ENCODE data around the gene MGARP. TPM values are rescaled to one million over a fixed set of nuclear protein-coding genes. Genes with fewer than 3 reads are reported as not detected.

MGARP gene
- total and polyA plus RNA-seq, 2 of the 4 experiments (the other 2 are of a cell fraction), result 34.7 to 35.0 TPM

- Histone ChIP-seq H3K14ac (replicated peaks; ENCODE audit: low read depth, low read length) (no peak overlapping the region), H2AK5ac (ENCODE audit: low read depth, low read length) (no peak overlapping the region), H2BK20ac (ENCODE audit: low read depth, low read length) (no peak overlapping the region), H3K4me3 (ENCODE audit: insufficient read depth, low read depth, low read length) (no peak overlapping the region), H3K4me2 (ENCODE audit: low read depth, low read length) (no peak overlapping the region), H2AK9ac (replicated peaks; ENCODE audit: low read depth, low read length, poor library complexity) (no peak overlapping the region), H3K79me1 (ENCODE audit: low read depth in 1 of 2, low read length in 2 of 2) (no peaks in the 10 kb centered on the region), H3K27me3 (ENCODE audit: control insufficient read depth, insufficient read depth, low read length) (no peaks in the 10 kb centered on the region), H3K18ac (ENCODE audit: low read depth, low read length) (no peak overlapping the region), H3K56ac (ENCODE audit: extremely low read depth, insufficient read depth, low read length) (no peak overlapping the region), H3K9me1 (ENCODE audit: insufficient read depth, low read length) (no peaks in the 10 kb centered on the region), H2AFZ (replicated peaks; ENCODE audit: low read length, poor library complexity) (no peak overlapping the region), H3K27ac (ENCODE audit: insufficient read depth, low read length) (no peak overlapping the region), H2BK5ac (ENCODE audit: low read depth, low read length, poor library complexity, severe bottlenecking) (no peak overlapping the region), H4K8ac (ENCODE audit: low read depth in 2 of 2, low read length in 2 of 2) (no peak overlapping the region), H2BK15ac (ENCODE audit: low read depth, low read length) (no peak overlapping the region), H3K9me3 (ENCODE audit: control insufficient read depth, insufficient read depth, low read length) (no peaks in the 10 kb centered on the region), H3K4ac (ENCODE audit: low read depth, low read length) (no peak overlapping the region), H3K4me1 (ENCODE audit: control insufficient read depth, insufficient read depth, low read length) (peaks cover 2% of the 10 kb centered on the region; the same call in 1 of the 2 replicates), H2BK120ac (ENCODE audit: low read depth, low read length) (no peak overlapping the region), H4K20me1 (ENCODE audit: insufficient read depth, low read length) (no peaks in the 10 kb centered on the region), H3K36me3 (ENCODE audit: control insufficient read depth, insufficient read depth, low read length) (no peaks in the 10 kb centered on the region), H3K23ac (ENCODE audit: low read depth, low read length) (no peak overlapping the region), H4K91ac (ENCODE audit: insufficient read depth, low read depth, low read length) (no peak overlapping the region), H3K9ac (ENCODE audit: low read depth, low read length) (no peak overlapping the region), H4K5ac (ENCODE audit: low read depth, low read length) (no peak overlapping the region)
- no peak for ATAC-seq (ENCODE audit: low read depth)
- intact Hi-C loops (cut with micrococcal nuclease), result no loop called here
- POLR2A ChIA-PET (ENCODE audit: unreplicated experiment), result interaction anchor here (0.6 kb wide), 1 partner anchor 10 kb away, joined by 3 read pairs; no protein-coding TSS in a partner anchor
- CTCF ChIA-PET, result interaction anchor here (2.4 kb wide), 1 partner anchor 13 kb away, joined by 6 read pairs; no protein-coding TSS in a partner anchor
- in situ Hi-C loops (cut with MboI; ENCODE audit: low sequenced_read_pairs), result no loop called here
- dilution Hi-C loops (cut with HindIII; ENCODE audit: low sequenced_read_pairs, unreplicated experiment), result no loop called here
- no TSS peak for BruUV-seq (replicated peaks)
- DNase-seq, result no peak
- TF ChIP-seq FOS (IDR thresholded peaks at IDR 0.05; ENCODE audit: low read depth, low read length), result no peak
- no peak for TF ChIP-seq RFX5 (IDR thresholded peaks at IDR 0.05; ENCODE audit: low read depth, low read length)
- no peak for TF ChIP-seq MAFK (IDR thresholded peaks at IDR 0.05; ENCODE audit: low read depth, low read length)
- TF ChIP-seq, protein P1, sequence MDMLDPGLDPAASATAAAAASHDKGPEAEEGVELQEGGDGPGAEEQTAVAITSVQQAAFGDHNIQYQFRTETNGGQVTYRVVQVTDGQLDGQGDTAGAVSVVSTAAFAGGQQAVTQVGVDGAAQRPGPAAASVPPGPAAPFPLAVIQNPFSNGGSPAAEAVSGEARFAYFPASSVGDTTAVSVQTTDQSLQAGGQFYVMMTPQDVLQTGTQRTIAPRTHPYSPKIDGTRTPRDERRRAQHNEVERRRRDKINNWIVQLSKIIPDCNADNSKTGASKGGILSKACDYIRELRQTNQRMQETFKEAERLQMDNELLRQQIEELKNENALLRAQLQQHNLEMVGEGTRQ (IDR thresholded peaks at IDR 0.05; ENCODE audit: low read depth, low read length), result no peak
- TF ChIP-seq, protein P2, sequence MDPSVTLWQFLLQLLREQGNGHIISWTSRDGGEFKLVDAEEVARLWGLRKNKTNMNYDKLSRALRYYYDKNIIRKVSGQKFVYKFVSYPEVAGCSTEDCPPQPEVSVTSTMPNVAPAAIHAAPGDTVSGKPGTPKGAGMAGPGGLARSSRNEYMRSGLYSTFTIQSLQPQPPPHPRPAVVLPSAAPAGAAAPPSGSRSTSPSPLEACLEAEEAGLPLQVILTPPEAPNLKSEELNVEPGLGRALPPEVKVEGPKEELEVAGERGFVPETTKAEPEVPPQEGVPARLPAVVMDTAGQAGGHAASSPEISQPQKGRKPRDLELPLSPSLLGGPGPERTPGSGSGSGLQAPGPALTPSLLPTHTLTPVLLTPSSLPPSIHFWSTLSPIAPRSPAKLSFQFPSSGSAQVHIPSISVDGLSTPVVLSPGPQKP (IDR thresholded peaks at IDR 0.05; ENCODE audit: borderline replicate concordance, low read depth, low read length), result no peak
- no peak for TF ChIP-seq RCOR1 (IDR thresholded peaks at IDR 0.05; ENCODE audit: insufficient replicate concordance, low read length)
- TF ChIP-seq MXI1 (IDR thresholded peaks at IDR 0.05; ENCODE audit: borderline replicate concordance, low read depth, low read length), result no peak
- no peak for TF ChIP-seq CEBPB (IDR thresholded peaks at IDR 0.05; ENCODE audit: low read depth, low read length)
- TF ChIP-seq BHLHE40 (IDR thresholded peaks at IDR 0.05; ENCODE audit: low read depth, low read length), result no peak
- TF ChIP-seq NFE2L2 (IDR thresholded peaks at IDR 0.05; ENCODE audit: low read depth, low read length), result no peak
- TF ChIP-seq CHD1 (IDR thresholded peaks at IDR 0.05; ENCODE audit: low read depth, low read length), result no peak
- no peak for TF ChIP-seq SMC3 (IDR thresholded peaks at IDR 0.05; ENCODE audit: low read depth, low read length)
- no peak for TF ChIP-seq MAZ (IDR thresholded peaks at IDR 0.05; ENCODE audit: borderline replicate concordance, low read depth, low read length)
- TF ChIP-seq POLR2A (IDR thresholded peaks at IDR 0.05; ENCODE audit: low read depth, low read length), result no peak
- no peak for TF ChIP-seq CTCF (conservative IDR thresholded peaks at IDR 0.05; ENCODE audit: low read depth, low read length)
- TF ChIP-seq RAD21 (IDR thresholded peaks at IDR 0.05; ENCODE audit: low read length), result no peak
These were observed 27.0 kb downstream of the MGARP start for GRCh38 chr4:139253046-139253445.

All from IMR-90 (cell line).